Naive thymus-derived CD8-positive, alpha-beta T cell (primary cell): ENCODE measurements around the gene LGI1. TPM values are rescaled to one million over a fixed set of nuclear protein-coding genes. Genes with fewer than 3 reads are reported as not detected.

ENCODE experiments used
- ATAC-seq, 2 donors: fragments of 150-1000 bp; cut with Tn5 transposase in 1 of 2; sonication (Bioruptor Pico), chemical (Tn5 transposase) in 1 of 2; 1 replicate in 1 of 2; 2 replicates in 1 of 2; pipeline ENCODE4 v1.10.0; 2021; ENCODE audit warnings: mild to moderate bottlenecking in 2 of 2, moderate library complexity in 2 of 2
- POLR2A ChIA-PET: fragments of 350-600 bp; sonication (Branson Sonifier 250); formaldehyde crosslinking; loops from one replicate; lab custom pipeline; 2021; ENCODE audit warnings: antibody characterized with exemption; lab: Charles Lee
- DNase-seq, 10 donors: peaks; one replicate each; pipeline versions ENCODE4 v3.0.0 to v3.0.0-alpha.2; 2020 to 2022
- H3K27ac Mint-ChIP-seq, 10 donors: one replicate each; pipeline ENCODE4 v1.8.0; 2020 to 2022; ENCODE audit warnings: mild to moderate bottlenecking in 10 of 10, mixed read lengths in 10 of 10, moderate library complexity in 4 of 10, inconsistent platforms in 1 of 10
- H3K27me3 Mint-ChIP-seq, 5 donors: one replicate each; pipeline ENCODE4 v1.8.0; 2021 to 2022; ENCODE audit warnings: mixed read lengths in 5 of 5
- H3K36me3 Mint-ChIP-seq, 3 donors: one replicate each; pipeline ENCODE4 v1.8.0; 2020 to 2022; ENCODE audit warnings: mixed read lengths in 3 of 3, mild to moderate bottlenecking in 2 of 3, inconsistent platforms in 1 of 3
- H3K4me1 Mint-ChIP-seq, 4 donors: one replicate each; pipeline ENCODE4 v1.8.0; 2021 to 2022; ENCODE audit warnings: mixed read lengths in 4 of 4
- H3K4me3 Mint-ChIP-seq, 10 donors: one replicate each; pipeline ENCODE4 v1.8.0; 2020 to 2022; ENCODE audit warnings: mild to moderate bottlenecking in 10 of 10, mixed read lengths in 10 of 10, moderate library complexity in 6 of 10, inconsistent platforms in 1 of 10
- H3K9me3 Mint-ChIP-seq, 9 donors: one replicate each; pipeline ENCODE4 v1.8.0; 2020 to 2022; ENCODE audit warnings: mixed read lengths in 9 of 9, mild to moderate bottlenecking in 3 of 9, inconsistent platforms in 1 of 9, moderate library complexity in 1 of 9
- polyA plus RNA-seq, 3 donors: library from polyadenylated mRNA; unstranded; fragments of 300-500 nt; fragmentation: Illumina TruSeq; gene quantifications; one replicate each; pipeline ENCODE4 v1.2.3, GENCODE V29; 2021
- total RNA-seq, 8 experiments: library from RNA in 2 of 8; stranded (reverse) in 2 of 8; gene quantifications; one replicate each; pipeline ENCODE4 v1.2.3 and lab custom pipeline; 2021 to 2026

Gene LGI1
- total and polyA plus RNA-seq, 5 experiments from 2014 or later, result not detected

DNA sequence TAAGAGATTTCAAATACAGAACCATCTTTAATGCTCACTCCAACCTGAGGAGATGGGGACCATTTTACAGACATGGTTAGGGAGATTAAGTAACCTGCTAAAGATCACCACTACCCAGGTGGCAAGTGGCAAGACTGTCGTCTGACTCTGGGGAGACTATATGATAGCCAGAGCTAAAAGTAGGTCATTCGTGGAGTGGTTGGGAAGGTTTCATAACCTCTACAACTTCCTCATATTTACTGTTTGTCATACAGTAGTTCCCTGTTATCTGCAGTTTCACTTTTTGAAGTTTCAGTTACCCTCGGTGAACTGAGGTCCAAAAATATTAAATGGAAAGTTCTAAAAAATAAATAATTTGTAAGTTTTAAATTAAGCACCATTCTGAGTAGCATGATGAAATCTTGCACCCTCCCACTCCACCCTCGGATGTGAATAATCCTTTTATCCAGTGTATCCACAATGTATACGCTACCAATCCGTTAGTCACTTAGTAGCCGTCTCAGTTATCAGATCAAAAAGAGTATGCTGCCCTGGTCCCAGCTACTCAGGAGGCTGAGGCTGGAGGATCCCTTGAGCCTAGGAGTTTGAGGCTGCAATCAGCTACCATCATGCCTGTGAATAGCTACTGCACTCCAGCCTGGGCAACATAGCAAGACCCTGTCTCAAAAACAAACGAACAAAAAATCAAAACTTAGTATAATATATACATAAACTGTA is 14.9 kb upstream of the LGI1 start:
- no peak for DNase-seq
- H3K27ac Mint-ChIP-seq, result no peak overlapping the region
- ATAC-seq, result no peak
- H3K9me3 Mint-ChIP-seq, result peaks cover 0 to 6% (median 0%) of the 10 kb centered on the region in 9 donors
- POLR2A ChIA-PET, result no interaction called here
- peaks cover 7 to 22% (median 10%) of the 10 kb centered on the region in 5 donors for H3K27me3 Mint-ChIP-seq
- H3K36me3 Mint-ChIP-seq, result no peaks in the 10 kb centered on the region
- H3K4me1 Mint-ChIP-seq, result peaks cover 0 to 8% (median 0%) of the 10 kb centered on the region in 4 donors
- peak overlapping the region in 1 of 10 donors; percentile 42 for H3K4me3 Mint-ChIP-seq

DNA sequence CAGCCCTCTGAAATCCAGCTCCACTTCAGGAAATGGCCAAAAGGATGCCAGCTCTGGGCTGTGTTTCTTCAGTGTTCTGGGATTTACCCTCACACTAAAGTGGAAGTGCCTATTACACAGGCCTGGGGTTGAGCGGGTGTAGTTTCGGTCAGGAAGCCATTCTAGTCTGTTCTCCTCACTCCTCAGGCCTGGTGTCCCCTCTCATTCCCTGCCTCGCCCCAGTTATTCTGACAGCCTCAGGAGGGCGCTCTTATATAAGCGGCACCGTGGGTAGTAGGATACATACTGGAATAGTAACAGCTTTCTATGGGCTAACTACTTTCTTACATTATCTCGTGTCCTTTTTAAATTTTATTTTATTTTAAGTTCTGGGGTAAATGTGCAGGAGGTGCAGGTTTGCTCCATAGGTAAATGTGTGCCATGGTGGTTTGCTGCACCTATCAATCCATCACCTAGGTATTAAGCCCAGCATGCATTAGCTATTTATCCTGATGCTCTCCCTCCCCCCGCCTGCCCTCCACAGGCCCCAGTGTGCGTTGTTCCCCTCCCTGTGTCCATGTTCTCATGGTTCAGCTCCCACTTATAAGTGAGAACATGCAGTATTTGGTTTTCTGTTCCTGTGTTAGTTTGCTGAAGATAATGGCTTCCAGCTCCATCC is 12.2 kb upstream of the LGI1 start:
- POLR2A ChIA-PET, result interaction anchor here (0.6 kb wide), 1 partner anchor 27 kb away, joined by 3 read pairs; no protein-coding TSS in a partner anchor
- Mint-ChIP-seq H3K4me3 (no peak overlapping the region), H3K4me1 (peaks cover 0 to 8% (median under 1%) of the 10 kb centered on the region in 4 donors), H3K27ac (no peak overlapping the region), H3K9me3 (no peaks in the 10 kb centered on the region), H3K36me3 (no peaks in the 10 kb centered on the region), H3K27me3 (peaks cover 3 to 15% (median 10%) of the 10 kb centered on the region in 5 donors)
- ATAC-seq (no peak), DNase-seq (no peak)

DNA sequence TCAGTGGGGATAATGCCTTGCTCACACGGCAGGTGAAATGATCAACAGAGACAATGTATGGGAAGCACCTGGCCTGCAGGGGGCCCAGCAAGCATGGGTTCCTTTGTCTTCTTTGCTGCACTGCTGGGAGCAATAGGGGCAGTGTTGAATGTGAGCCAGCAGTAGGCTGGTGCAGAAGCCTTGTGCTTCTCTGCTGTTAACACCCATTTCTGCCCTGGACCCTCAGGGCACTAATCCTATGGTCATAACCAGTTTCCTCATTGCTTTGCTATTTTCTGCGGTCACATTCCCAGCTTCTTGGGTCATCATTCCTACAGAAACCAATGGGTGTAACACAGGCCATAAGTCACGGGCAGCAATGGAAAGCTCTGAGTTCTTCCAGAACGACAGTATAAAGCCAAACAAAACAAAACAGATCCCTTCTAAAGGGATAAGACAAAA is 10.9 kb upstream of the LGI1 start:
- ATAC-seq (no peak), DNase-seq (no peak)
- H3K36me3 Mint-ChIP-seq, result no peaks in the 10 kb centered on the region

DNA sequence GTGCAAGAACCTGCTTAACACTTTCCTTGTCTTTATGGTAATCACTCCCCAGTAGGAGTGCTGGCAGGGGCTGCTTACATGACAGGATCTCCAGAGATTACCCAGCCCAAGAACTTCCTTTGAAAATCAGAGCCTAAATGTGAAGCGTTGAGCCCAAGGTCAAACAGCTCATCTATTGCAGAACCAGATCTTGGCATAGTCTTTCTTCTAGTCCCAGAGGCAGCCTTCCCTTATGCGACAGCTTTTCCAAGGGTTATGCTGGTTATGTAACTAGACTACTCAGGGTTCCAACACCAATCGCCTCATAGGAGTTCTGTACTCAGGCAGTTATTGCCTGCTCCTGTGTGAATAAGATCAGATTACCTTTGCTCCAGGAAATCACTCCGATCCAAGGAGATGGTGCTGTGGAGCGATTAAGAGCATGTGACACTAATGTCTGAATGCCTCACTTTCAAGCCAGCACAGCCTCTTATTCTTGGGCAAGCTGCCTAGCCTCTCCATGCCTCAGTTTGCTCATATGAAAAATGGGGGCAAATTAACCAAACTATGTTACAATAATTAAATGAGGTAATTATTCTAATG is 8.4 kb upstream of the LGI1 start:
- POLR2A ChIA-PET, result no interaction called here

More for the DNA sequence above, 10.9 kb upstream of the LGI1 start:
- no peak overlapping the region for H3K4me3 Mint-ChIP-seq
- H3K4me1 Mint-ChIP-seq, result peaks cover 2 to 12% (median 5%) of the 10 kb centered on the region in 4 donors
- H3K27me3 Mint-ChIP-seq, result peaks cover 3 to 25% (median 13%) of the 10 kb centered on the region in 5 donors
- H3K9me3 Mint-ChIP-seq, result no peaks in the 10 kb centered on the region
- POLR2A ChIA-PET, result interaction anchor here (0.7 kb wide), 1 partner anchor 107 kb away, joined by 3 read pairs; no protein-coding TSS in a partner anchor
- no peak overlapping the region for H3K27ac Mint-ChIP-seq

DNA sequence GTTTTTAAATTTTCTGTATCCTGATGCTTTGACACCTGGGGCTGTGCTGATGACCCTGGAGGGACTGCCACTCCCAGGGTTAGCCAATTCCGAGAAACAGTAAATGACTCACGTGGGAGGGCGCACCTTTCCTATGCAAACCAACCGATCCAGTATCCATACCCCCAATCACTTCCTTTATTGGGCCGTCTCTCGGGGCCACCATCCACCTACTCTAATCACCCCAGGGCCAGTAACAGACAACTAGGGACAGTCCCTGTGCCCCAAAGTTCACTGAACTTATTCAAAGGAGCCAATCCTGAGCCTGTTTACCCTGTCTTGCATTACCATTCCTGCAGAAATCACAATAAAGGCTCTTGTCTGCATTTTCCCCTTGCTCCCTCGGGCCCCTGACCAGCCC is 6.6 kb upstream of the LGI1 start:
- POLR2A ChIA-PET, result no interaction called here
- no peaks in the 10 kb centered on the region for H3K9me3 Mint-ChIP-seq
- DNase-seq (no peak), ATAC-seq (no peak)
- peaks cover 5 to 9% (median 8%) of the 10 kb centered on the region in 4 donors for H3K4me1 Mint-ChIP-seq
- H3K36me3 Mint-ChIP-seq, result no peaks in the 10 kb centered on the region
- peaks cover 7 to 22% (median 12%) of the 10 kb centered on the region in 5 donors for H3K27me3 Mint-ChIP-seq
- H3K27ac Mint-ChIP-seq, result no peak overlapping the region
- H3K4me3 Mint-ChIP-seq, result no peak overlapping the region

More for the DNA sequence above, 8.4 kb upstream of the LGI1 start:
- peaks cover 0 to 23% (median 12%) of the 10 kb centered on the region in 5 donors for H3K27me3 Mint-ChIP-seq
- no peaks in the 10 kb centered on the region for H3K9me3 Mint-ChIP-seq
- H3K4me3 Mint-ChIP-seq, result no peak overlapping the region
- H3K36me3 Mint-ChIP-seq, result no peaks in the 10 kb centered on the region
- ATAC-seq (no peak), DNase-seq (no peak)
- H3K27ac Mint-ChIP-seq, result peak overlapping the region in 1 of 10 donors; percentile 2
- H3K4me1 Mint-ChIP-seq, result peaks cover 5 to 9% (median 8%) of the 10 kb centered on the region in 4 donors

DNA sequence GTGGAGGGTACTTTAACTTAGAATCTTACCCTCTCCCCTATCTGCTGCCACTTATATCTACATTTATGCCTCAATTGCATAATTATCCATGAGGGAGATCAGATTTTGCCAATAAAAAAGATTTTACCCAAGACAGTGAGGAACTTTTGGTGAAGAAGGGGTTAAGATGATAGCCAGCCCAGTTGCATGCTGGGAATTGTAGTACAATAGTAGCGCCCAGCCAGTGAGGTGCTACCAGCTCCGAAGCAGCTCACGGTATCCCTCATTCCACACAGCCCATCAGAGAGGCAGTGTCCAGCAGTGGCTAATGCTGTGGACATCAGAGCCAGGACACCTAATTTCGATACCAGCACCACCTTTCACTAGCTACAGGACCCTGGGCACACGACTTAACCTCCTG is 5.9 kb upstream of the LGI1 start:
- POLR2A ChIA-PET, result no interaction called here
- Mint-ChIP-seq H3K9me3 (no peaks in the 10 kb centered on the region), H3K27me3 (peaks cover 11 to 30% (median 14%) of the 10 kb centered on the region in 5 donors), H3K4me3 (peak overlapping the region; percentile 25 to 79 (median 49)), H3K36me3 (no peaks in the 10 kb centered on the region), H3K4me1 (peaks cover 5 to 9% (median 8%) of the 10 kb centered on the region in 4 donors), H3K27ac (no peak overlapping the region)
- DNase-seq (peak in 2 of 10 donors; percentile 13 to 14), ATAC-seq (peak in 1 of 2 donors; percentile 52)

DNA sequence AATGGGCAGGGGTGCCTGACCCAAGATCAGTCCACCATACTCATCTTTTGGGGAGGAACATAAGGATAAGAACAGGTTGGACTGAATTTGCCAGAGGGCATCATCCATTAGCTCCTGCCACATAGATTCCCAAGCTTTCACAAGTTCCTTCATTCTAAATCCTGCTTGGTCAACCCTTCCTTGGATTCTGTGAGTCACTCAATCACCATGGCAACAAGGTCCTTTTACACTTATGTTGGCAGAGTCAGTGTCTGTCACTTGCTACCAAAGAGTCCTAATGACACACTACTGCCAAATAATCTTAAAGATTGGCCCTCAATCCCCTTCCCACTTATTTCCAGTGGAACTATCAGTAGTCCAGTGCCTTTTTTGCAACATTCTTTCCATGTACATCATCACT is 5.0 kb upstream of the LGI1 start:
- H3K4me3 Mint-ChIP-seq, result peak overlapping the region in 1 of 10 donors; percentile 26
- DNase-seq, result no peak
- peaks cover 6 to 11% (median 9%) of the 10 kb centered on the region in 4 donors for H3K4me1 Mint-ChIP-seq
- ATAC-seq, result no peak
- POLR2A ChIA-PET, result no interaction called here
- no peak overlapping the region for H3K27ac Mint-ChIP-seq
- H3K9me3 Mint-ChIP-seq, result no peaks in the 10 kb centered on the region
- peaks cover 13 to 34% (median 20%) of the 10 kb centered on the region in 5 donors for H3K27me3 Mint-ChIP-seq
- H3K36me3 Mint-ChIP-seq, result no peaks in the 10 kb centered on the region

DNA sequence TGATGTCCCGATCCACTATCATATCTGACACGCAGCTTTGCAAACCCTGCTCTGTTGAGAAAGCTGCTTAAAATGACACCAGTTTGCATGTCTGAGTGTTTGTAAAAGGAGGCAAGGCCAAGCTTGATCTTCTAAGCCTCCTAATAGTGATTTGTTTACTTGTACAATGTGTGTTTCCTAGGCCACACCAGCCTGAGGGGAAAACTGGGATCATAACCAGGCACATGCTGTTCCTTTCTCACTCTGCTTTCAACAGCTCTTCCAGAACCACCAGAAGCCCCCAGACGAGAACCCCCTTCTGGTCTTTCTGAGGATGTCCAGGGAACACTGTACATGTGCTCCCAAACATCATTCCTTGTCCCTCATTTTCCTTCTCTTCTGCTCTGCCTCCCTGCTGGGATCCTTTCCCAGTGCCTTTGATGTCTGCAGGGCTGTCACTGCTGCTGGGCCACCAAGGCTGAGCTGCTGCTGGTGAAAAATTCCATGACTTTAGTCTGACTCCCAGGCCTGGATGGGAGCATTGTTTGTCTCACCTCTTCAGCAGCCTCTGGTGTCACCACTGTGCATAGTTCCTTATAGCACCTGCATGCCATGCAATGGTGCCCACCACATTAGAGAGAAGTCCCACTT is 4.0 kb upstream of the LGI1 start:
- no peak for DNase-seq
- Mint-ChIP-seq H3K4me3 (no peak overlapping the region), H3K4me1 (peaks cover 9 to 20% (median 13%) of the 10 kb centered on the region in 4 donors), H3K36me3 (no peaks in the 10 kb centered on the region), H3K27me3 (peaks cover 17 to 44% (median 30%) of the 10 kb centered on the region in 5 donors), H3K9me3 (no peaks in the 10 kb centered on the region), H3K27ac (peak overlapping the region in 1 of 10 donors; percentile 24)
- no peak for ATAC-seq
- POLR2A ChIA-PET, result interaction anchor here (0.6 kb wide), 1 partner anchor 847 kb away, joined by 3 read pairs; no protein-coding TSS in a partner anchor

DNA sequence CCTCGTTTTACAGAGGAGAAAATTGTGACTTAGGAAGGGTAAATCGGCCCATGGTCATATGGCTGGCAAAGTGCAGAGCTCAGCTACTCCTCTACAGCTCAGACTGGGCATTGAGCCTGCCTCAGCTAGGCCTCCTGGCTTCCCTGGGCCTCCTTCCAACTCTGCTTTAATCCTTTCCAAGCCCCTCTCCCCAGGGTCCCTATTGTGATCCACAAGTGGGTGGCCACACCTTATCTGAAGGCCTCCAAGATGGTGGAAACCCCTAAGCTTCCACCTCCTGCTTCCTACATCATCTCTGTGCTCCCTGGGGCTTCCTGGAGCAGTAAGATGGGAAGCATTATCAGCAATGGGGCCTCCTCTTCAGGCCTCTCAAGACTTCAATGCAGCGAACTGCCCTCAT is 3.0 kb upstream of the LGI1 start:
- H3K36me3 Mint-ChIP-seq, result no peaks in the 10 kb centered on the region
- POLR2A ChIA-PET, result no interaction called here
- peaks cover 20 to 49% (median 33%) of the 10 kb centered on the region in 5 donors for H3K27me3 Mint-ChIP-seq
- ATAC-seq, result no peak
- DNase-seq, result no peak
- no peak overlapping the region for H3K4me3 Mint-ChIP-seq
- no peaks in the 10 kb centered on the region for H3K9me3 Mint-ChIP-seq
- peaks cover 9 to 21% (median 13%) of the 10 kb centered on the region in 4 donors for H3K4me1 Mint-ChIP-seq
- H3K27ac Mint-ChIP-seq, result no peak overlapping the region

DNA sequence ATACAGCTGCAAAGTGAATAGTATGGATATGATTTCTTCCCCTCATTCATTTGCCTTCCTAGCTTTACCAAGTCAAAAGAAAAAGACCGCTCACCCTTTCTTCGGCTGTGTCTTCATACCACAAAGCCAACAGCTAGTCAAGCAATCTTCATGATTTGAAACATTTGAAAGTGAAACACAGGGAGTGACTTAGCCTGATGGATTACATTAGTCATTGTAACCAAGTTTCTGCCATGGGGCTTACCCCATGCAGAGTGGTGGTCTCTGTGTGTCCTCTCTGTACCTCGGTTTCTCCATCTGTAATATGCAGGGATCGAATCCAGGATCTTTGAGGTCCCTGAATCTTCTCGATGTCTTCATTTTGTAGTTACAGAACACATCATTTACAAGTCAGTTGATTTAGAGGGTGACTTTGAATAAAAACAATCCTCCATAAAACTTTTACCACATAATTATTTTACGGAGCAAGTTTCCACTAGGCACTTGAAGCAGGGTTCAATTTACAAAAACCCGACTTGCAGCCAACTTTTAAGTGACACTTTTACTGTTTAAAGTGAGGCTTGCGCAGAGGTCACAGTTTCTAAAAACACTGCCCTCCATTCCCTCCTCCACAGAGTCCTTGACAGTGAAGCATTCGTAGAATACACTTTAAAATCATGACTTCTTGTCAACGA is 2.2 kb upstream of the LGI1 start:
- no peak for ATAC-seq
- Mint-ChIP-seq H3K4me1 (peaks cover 9 to 21% (median 13%) of the 10 kb centered on the region in 4 donors), H3K36me3 (no peaks in the 10 kb centered on the region), H3K27ac (no peak overlapping the region), H3K27me3 (peaks cover 21 to 49% (median 33%) of the 10 kb centered on the region in 5 donors), H3K4me3 (no peak overlapping the region), H3K9me3 (no peaks in the 10 kb centered on the region)
- no peak for DNase-seq
- POLR2A ChIA-PET, result no interaction called here

DNA sequence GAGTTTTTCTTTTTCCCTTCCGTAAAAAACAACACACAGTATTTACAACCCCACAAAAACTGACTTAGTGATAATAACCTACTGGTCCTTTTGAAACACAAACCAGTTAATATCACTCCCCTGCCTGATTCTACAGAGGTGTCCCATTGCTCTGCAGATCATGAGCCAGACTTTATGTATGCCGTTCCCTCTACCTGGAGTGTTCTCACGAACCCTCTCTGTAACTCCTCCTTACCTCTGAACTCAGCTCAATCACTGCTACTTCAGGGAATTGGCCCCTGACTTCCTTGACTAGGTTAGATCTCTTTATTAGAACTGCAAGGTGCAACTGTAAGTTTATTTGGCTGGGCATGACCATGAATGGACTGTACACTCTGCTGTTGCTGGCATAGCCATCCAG is 1.6 kb upstream of the LGI1 start:
- Mint-ChIP-seq H3K27me3 (peaks cover 25 to 49% (median 36%) of the 10 kb centered on the region in 5 donors), H3K36me3 (no peaks in the 10 kb centered on the region), H3K4me3 (no peak overlapping the region), H3K27ac (no peak overlapping the region), H3K4me1 (peaks cover 9 to 21% (median 13%) of the 10 kb centered on the region in 4 donors), H3K9me3 (no peaks in the 10 kb centered on the region)
- no peak for ATAC-seq
- POLR2A ChIA-PET, result no interaction called here
- no peak for DNase-seq

DNA sequence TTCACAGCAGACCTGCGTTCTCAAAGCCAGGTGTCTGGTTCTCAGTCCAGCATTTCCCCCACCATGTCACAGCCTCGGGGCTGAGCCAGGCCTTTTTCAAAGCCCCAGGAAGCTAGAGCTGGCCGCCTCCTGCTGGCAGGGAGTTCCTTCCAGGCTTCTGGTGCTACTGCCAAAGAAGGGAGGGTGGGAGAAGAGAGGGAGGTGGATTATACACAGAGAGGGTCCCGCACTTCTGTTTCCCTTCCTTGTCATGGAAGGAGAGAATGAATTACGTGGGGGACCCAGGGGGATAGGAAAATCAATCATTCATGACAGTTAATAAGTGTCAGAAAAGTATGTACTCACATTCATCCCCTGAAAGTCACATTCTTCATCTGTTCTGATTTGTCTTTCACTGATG is 600 bp upstream of the LGI1 start:
- DNase-seq (no peak), ATAC-seq (no peak)
- H3K27me3 Mint-ChIP-seq, result peaks cover 24 to 54% (median 34%) of the 10 kb centered on the region in 5 donors
- no peak overlapping the region for H3K4me3 Mint-ChIP-seq
- H3K36me3 Mint-ChIP-seq, result no peaks in the 10 kb centered on the region
- H3K27ac Mint-ChIP-seq, result no peak overlapping the region
- H3K4me1 Mint-ChIP-seq, result peaks cover 7 to 13% (median 7%) of the 10 kb centered on the region in 4 donors
- no peaks in the 10 kb centered on the region for H3K9me3 Mint-ChIP-seq
- POLR2A ChIA-PET, result no interaction called here
